Amniotic stem cell (primary cell): ENCODE results near the gene RAB40A.
"Not testable (repeated sequence)": the region's sequence is repeated elsewhere in the genome, so short reads cannot be mapped to it uniquely, and the experiment has no call there.

Experiments used
- DNase-seq: peaks from one replicate; lab custom pipeline; 2025; lab: John Stamatoyannopoulos, UW

The RAB40A gene

GRCh38 chrX:103464072-103464773, 55.1 kb downstream of the RAB40A start:
- DNase-seq = peak; percentile 0

GRCh38 chrX:103461156-103461555, 58.1 kb downstream of the RAB40A start:
- DNase-seq = no peak

- DNase-seq = not testable (repeated sequence)
Measured at GRCh38 chrX:103460001-103460755, 59.1 kb downstream of the RAB40A start.

- DNase-seq = peak; percentile 71
Measured at GRCh38 chrX:103453655-103454054, 65.6 kb downstream of the RAB40A start.
